ENCODE results near the gene ZDHHC24. TPM values are rescaled to one million over a fixed set of nuclear protein-coding genes. Genes with fewer than 3 reads are reported as not detected.

ZDHHC24 gene
- total and polyA plus RNA-seq, 10 of the 15 experiments (the other 5 are each of a cell fraction or from before 2014, with no cell fraction given) = 0.86 to 17.5 (median 6.8) TPM

DNA sequence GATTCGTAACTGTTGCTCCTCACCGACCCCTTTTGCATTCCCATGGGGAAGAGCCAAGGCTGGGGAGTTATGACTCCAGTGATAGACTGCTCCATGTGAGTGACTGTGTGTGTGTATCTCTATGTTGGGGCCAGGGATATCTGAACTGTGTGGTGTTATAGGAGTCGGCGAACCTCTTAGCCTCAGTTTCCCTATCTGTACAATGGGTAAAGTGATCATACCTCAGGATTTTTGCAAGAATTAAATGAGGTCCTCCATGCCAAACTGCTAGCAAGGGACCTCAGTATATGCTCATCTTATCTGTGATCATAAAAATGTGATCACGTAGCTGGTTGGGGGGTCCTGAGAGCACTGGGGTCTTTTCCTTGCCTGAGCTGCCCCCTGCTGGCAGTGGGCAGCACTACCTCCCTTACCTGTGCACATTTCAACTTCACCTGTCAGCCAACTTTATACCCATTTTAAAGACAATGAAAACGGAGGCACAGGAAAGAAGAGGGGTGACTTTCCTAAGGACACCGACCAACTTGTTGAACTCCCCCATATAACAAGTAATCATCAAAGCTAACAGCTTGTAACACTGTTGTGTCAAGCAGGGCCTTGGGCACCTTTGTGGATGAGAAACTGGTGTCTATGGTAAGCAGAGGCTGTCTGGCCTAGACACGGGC is 67.0 kb downstream of the ZDHHC24 start (continued):
- TF ChIP-seq POLR2AphosphoS5 (IDR thresholded peaks at IDR 0.05; ENCODE audit: low read length) (no peak), RUNX3 (IDR thresholded peaks at IDR 0.05; ENCODE audit: low read length) (peak; percentile 20; the same call in 1 of the 2 replicates), KDM1A (IDR thresholded peaks at IDR 0.05; ENCODE audit: borderline replicate concordance) (no peak), SMC3 (IDR thresholded peaks at IDR 0.05; ENCODE audit: borderline replicate concordance, low read length) (peak; percentile 68; the same call in 1 of the 2 replicates), ZNF217 (IDR thresholded peaks at IDR 0.05) (peak; percentile 43; the same call in 1 of the 2 replicates), RAD21 (IDR thresholded peaks at IDR 0.05; ENCODE audit: insufficient read depth, low read depth, low read length) (peak; percentile 64), TBL1XR1 (IDR thresholded peaks at IDR 0.05; ENCODE audit: low read depth, low read length) (no peak), CBFB (IDR thresholded peaks at IDR 0.05; ENCODE audit: low read depth) (no peak), MXI1 (IDR thresholded peaks at IDR 0.05; ENCODE audit: low read depth, low read length) (0 out of 2 replicates have a peak, but pooled peaks have one; percentile 25)
- TF ChIP-seq, protein P1, sequence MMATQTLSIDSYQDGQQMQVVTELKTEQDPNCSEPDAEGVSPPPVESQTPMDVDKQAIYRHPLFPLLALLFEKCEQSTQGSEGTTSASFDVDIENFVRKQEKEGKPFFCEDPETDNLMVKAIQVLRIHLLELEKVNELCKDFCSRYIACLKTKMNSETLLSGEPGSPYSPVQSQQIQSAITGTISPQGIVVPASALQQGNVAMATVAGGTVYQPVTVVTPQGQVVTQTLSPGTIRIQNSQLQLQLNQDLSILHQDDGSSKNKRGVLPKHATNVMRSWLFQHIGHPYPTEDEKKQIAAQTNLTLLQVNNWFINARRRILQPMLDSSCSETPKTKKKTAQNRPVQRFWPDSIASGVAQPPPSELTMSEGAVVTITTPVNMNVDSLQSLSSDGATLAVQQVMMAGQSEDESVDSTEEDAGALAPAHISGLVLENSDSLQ (IDR thresholded peaks at IDR 0.05) = peak; percentile 82

Measured in GM12878 (cell line).